GM12874 (cell line): ENCODE data around the gene MTO1.

ENCODE experiments used
- TF ChIP-seq, protein P1 (sequence below): IDR thresholded peaks from 2 replicates; pipeline ENCODE4 v1.5.1; 2011; ENCODE audit warnings: low read depth, mild to moderate bottlenecking, control low read depth, low read length, moderate library complexity; ENCODE audit not compliant: insufficient read depth

Gene MTO1

DNA sequence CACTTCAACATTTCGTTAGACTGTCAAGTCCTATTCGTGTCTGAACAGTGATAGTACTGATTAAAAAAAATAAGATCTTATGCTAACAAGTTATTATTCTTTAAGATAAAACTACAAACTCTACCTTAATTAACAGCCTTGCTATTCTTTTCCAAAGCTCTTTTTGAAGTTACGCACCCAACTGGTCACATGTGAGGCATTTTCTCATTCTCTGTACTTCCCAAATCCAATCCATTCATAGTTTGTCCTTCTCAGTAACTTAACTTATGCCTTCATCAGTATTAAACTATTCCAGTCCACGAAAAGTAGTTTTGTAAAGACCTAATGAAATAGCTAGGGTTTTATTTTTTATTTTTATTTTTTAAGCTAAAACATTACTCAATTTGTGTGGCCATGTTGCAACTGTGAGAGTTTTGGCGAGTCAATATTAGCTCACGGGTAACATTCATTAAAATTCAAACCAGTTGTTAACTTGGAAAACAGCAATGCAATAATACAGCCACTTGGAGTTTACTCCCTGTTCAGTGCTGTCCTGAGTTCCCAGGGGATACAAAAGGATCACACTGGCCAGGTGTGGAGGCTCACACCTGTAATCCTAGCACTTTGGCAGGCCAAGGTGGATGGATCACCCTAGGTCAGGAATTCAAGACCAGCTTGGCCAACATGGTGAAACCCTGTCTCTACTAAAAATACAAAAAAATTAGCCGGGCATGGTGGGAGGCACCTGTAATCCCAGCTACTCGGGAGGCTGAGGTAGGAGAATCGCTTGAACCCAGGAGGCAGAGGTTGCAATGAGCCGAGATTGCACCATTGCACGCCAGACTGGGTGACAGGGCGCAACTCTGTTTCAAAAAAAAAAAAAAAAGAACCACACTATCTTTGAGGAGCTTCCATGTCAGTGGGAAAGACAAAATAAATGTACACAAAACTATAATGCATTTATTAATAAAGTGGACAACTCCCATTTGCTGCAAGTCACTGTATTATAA, 87.2 kb downstream of the MTO1 start:
- TF ChIP-seq, protein P1, sequence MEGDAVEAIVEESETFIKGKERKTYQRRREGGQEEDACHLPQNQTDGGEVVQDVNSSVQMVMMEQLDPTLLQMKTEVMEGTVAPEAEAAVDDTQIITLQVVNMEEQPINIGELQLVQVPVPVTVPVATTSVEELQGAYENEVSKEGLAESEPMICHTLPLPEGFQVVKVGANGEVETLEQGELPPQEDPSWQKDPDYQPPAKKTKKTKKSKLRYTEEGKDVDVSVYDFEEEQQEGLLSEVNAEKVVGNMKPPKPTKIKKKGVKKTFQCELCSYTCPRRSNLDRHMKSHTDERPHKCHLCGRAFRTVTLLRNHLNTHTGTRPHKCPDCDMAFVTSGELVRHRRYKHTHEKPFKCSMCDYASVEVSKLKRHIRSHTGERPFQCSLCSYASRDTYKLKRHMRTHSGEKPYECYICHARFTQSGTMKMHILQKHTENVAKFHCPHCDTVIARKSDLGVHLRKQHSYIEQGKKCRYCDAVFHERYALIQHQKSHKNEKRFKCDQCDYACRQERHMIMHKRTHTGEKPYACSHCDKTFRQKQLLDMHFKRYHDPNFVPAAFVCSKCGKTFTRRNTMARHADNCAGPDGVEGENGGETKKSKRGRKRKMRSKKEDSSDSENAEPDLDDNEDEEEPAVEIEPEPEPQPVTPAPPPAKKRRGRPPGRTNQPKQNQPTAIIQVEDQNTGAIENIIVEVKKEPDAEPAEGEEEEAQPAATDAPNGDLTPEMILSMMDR, result no peak

DNA sequence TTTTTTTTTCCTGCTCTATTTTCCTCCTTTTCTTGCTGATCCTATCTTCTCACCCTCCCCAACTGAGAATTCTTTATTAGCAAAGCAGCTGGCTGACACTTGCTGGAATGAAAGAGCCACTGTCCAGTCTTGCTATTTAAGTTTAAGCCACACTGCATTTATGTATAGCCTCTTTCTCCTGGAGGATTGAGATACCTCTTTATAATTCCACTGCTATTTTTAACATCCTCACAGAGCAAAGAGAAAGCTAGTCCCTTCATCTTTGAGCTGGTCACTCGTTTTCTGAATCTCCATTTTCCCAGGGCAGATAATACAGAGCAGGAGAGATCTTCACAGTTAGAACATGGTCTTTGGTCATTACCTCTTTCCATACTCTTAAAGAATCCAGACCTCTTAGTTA, 95.3 kb downstream of the MTO1 start:
- TF ChIP-seq, protein P1, result no peak
